ENCODE results near the gene RPS6KB1. TPM values are rescaled to one million over a fixed set of nuclear protein-coding genes. Genes with fewer than 3 reads are reported as not detected.
A peak's percentile ranks its signal among the peaks of the same experiment; 100 is the strongest.
"Not testable (repeated sequence)": the region's sequence is repeated elsewhere in the genome, so short reads cannot be mapped to it uniquely, and the experiment has no call there.

The RPS6KB1 gene
- polyA plus RNA-seq, 1 of the 3 experiments (the other 2 are of a cell fraction), result 13.4 TPM

- no peaks in the 10 kb centered on the region for H3K9me2 ChIP-seq
- TF ChIP-seq MAX (IDR thresholded peaks at IDR 0.05; ENCODE audit: low read depth) (0 out of 2 replicates have a peak, but pooled peaks have one; percentile 39), NFIC (IDR thresholded peaks at IDR 0.05; ENCODE audit: borderline replicate concordance) (no peak)
- peak overlapping the region; percentile 18; the same call in 1 of the 2 replicates for H3K4me2 ChIP-seq
- no peaks in the 10 kb centered on the region for H3K79me2 ChIP-seq (ENCODE audit: insufficient read depth)
- H3K27me3 ChIP-seq (ENCODE audit: insufficient read depth), result no peaks in the 10 kb centered on the region
- H3K9me3 ChIP-seq, result no peaks in the 10 kb centered on the region
- H4K20me1 ChIP-seq (ENCODE audit: insufficient read depth), result no peaks in the 10 kb centered on the region
- peak overlapping the region; percentile 20; the same call in 1 of the 2 replicates for H2AFZ ChIP-seq (ENCODE audit: low read depth)
- 76% methylated on average over 14 of the region's 14 CpGs for WGBS (ENCODE audit: low lambda C conversion rate)
- ChIA-PET CTCF (interaction anchor here (1.1 kb wide), 1 partner anchor 9 kb away, joined by 3 read pairs; no protein-coding TSS in a partner anchor), POLR2A (no interaction called here)
- no peak overlapping the region for H3K4me3 ChIP-seq (ENCODE audit: low read depth in 2 of 2, low read length in 1 of 2)
- peak overlapping the region; percentile 23 to 71 for H3K27ac ChIP-seq (ENCODE audit: low read depth in 2 of 2, low read length in 1 of 2)
- DNase-seq, result no peak
- no peaks in the 10 kb centered on the region for H3K36me3 ChIP-seq (replicated peaks in 1 of 2; ENCODE audit: control insufficient read depth in 1 of 2, insufficient read depth in 2 of 2, low read length in 1 of 2)
- H3F3A ChIP-seq (replicated peaks; ENCODE audit: insufficient read depth), result peaks cover 25% of the 10 kb centered on the region
- H3K4me1 ChIP-seq (ENCODE audit: control insufficient read depth in 1 of 2, insufficient read depth in 2 of 2, low read depth in 1 of 2, low read length in 1 of 2), result peaks cover 0 to 20% of the 10 kb centered on the region in 2 experiments; a peak in 3 of 4 replicates
- H3K9ac ChIP-seq, result no peak overlapping the region; the same call in 1 of the 2 replicates
These were observed 41.2 kb upstream of the RPS6KB1 start for GRCh38 chr17:59851439-59852375.

GRCh38 chr17:59852847-59853167 is 40.1 kb upstream of the RPS6KB1 start:
- Histone ChIP-seq H2AFZ (ENCODE audit: low read depth) (peak overlapping the region; percentile 10; the same call in 1 of the 2 replicates), H3K27ac (ENCODE audit: low read depth in 2 of 2, low read length in 1 of 2) (peak overlapping the region in 1 of 2 experiments; percentile 71; a peak in 2 of 4 replicates), H3F3A (replicated peaks; ENCODE audit: insufficient read depth) (peaks cover 19% of the 10 kb centered on the region), H3K4me1 (ENCODE audit: control insufficient read depth in 1 of 2, insufficient read depth in 2 of 2, low read depth in 1 of 2, low read length in 1 of 2) (peaks cover 8 to 18% of the 10 kb centered on the region in 2 experiments)
- H3K9ac ChIP-seq; POLR2A ChIA-PET; DNase-seq; H3K4me3 ChIP-seq (ENCODE audit: low read depth in 2 of 2, low read length in 1 of 2); H4K20me1 ChIP-seq (ENCODE audit: insufficient read depth); H3K27me3 ChIP-seq (ENCODE audit: insufficient read depth); H3K4me2 ChIP-seq; H3K79me2 ChIP-seq (ENCODE audit: insufficient read depth); H3K9me3 ChIP-seq; H3K36me3 ChIP-seq (replicated peaks in 1 of 2; ENCODE audit: control insufficient read depth in 1 of 2, insufficient read depth in 2 of 2, low read length in 1 of 2); H3K9me2 ChIP-seq: not testable (repeated sequence)
- CTCF ChIA-PET, result interaction anchor here (2.0 kb wide), 1 partner anchor 48 kb away, joined by 4 read pairs; no protein-coding TSS in a partner anchor
- 95% methylated on average over 7 of the region's 7 CpGs for WGBS (ENCODE audit: low lambda C conversion rate)

GRCh38 chr17:59853168-59853918 is 39.6 kb upstream of the RPS6KB1 start:
- no peaks in the 10 kb centered on the region for H4K20me1 ChIP-seq (ENCODE audit: insufficient read depth)
- H3K4me1 ChIP-seq (ENCODE audit: control insufficient read depth in 1 of 2, insufficient read depth in 2 of 2, low read depth in 1 of 2, low read length in 1 of 2), result peaks cover 8 to 18% of the 10 kb centered on the region in 2 experiments
- no peak overlapping the region for H3K9ac ChIP-seq
- H3K4me3 ChIP-seq (ENCODE audit: low read depth in 2 of 2, low read length in 1 of 2), result no peak overlapping the region
- no peaks in the 10 kb centered on the region for H3K9me3 ChIP-seq
- H3K27ac ChIP-seq (ENCODE audit: low read depth in 2 of 2, low read length in 1 of 2), result peak overlapping the region in 1 of 2 experiments; percentile 71; a peak in 2 of 4 replicates
- H2AFZ ChIP-seq (ENCODE audit: low read depth), result peak overlapping the region; percentile 10; the same call in 1 of the 2 replicates
- peak; percentile 44 for DNase-seq
- WGBS (ENCODE audit: low lambda C conversion rate), result 78% methylated on average over 14 of the region's 14 CpGs
- no peaks in the 10 kb centered on the region for H3K79me2 ChIP-seq (ENCODE audit: insufficient read depth)
- H3K36me3 ChIP-seq (replicated peaks in 1 of 2; ENCODE audit: control insufficient read depth in 1 of 2, insufficient read depth in 2 of 2, low read length in 1 of 2), result no peaks in the 10 kb centered on the region
- CTCF ChIA-PET, result interaction anchor here (2.0 kb wide), 1 partner anchor 48 kb away, joined by 4 read pairs; no protein-coding TSS in a partner anchor
- peaks cover 22% of the 10 kb centered on the region for H3F3A ChIP-seq (replicated peaks; ENCODE audit: insufficient read depth)
- H3K9me2 ChIP-seq, result no peaks in the 10 kb centered on the region
- POLR2A ChIA-PET, result interaction anchor here (0.7 kb wide), 1 partner anchor 153 kb away, joined by 4 read pairs; no protein-coding TSS in a partner anchor
- H3K4me2 ChIP-seq, result peak overlapping the region; percentile 14; the same call in 1 of the 2 replicates
- H3K27me3 ChIP-seq (ENCODE audit: insufficient read depth), result no peaks in the 10 kb centered on the region
- TF ChIP-seq USF1 (IDR thresholded peaks at IDR 0.05; ENCODE audit: borderline replicate concordance, low read depth), result no peak
- TF ChIP-seq CTCF (IDR thresholded peaks at IDR 0.05), result peak; percentile 73
- no peak for TF ChIP-seq REST (IDR thresholded peaks at IDR 0.05; ENCODE audit: low read depth, low read length)
- no peak for TF ChIP-seq ELF1 (IDR thresholded peaks at IDR 0.05)
- no peak for TF ChIP-seq RCOR1 (IDR thresholded peaks at IDR 0.05; ENCODE audit: low read length)
- TF ChIP-seq JUND (IDR thresholded peaks at IDR 0.05), result peak; percentile 18; the same call in 1 of the 2 replicates
- TF ChIP-seq IRF3 (IDR thresholded peaks at IDR 0.05; ENCODE audit: low read depth, low read length), result no peak
